GM18873 (cell line): ENCODE data around the gene PRDM10.

Experiments used
- ATAC-seq: cut with Tn5 transposase; IDR thresholded peaks from one replicate; pipeline ENCODE4 v1.9.1; 2021; ENCODE audit warnings: mild to moderate bottlenecking, moderate library complexity, moderate number of reproducible peaks; ENCODE audit not compliant: unreplicated experiment, low FRiP score

Gene PRDM10

GRCh38 chr11:129861702-129862522, 140.7 kb downstream of the PRDM10 start:
- no peak for ATAC-seq

GRCh38 chr11:129856036-129856435, 146.6 kb downstream of the PRDM10 start:
- no peak for ATAC-seq

- no peak for ATAC-seq
Measured at GRCh38 chr11:129855086-129855485, 147.5 kb downstream of the PRDM10 start.

- no peak for ATAC-seq
Measured at GRCh38 chr11:129854232-129854805, 148.3 kb downstream of the PRDM10 start.

- no peak for ATAC-seq
Measured at GRCh38 chr11:129853518-129854231, 149.0 kb downstream of the PRDM10 start.

GRCh38 chr11:129852125-129852740, 150.4 kb downstream of the PRDM10 start:
- no peak for ATAC-seq
